Right atrium auricular region (tissue), 2 donors: ENCODE results near the gene NUDT8. TPM values are rescaled to one million over a fixed set of nuclear protein-coding genes. Genes with fewer than 3 reads are reported as not detected.

Experiments used
- DNase-seq: peaks from one replicate; pipeline ENCODE4 v3.0.0-alpha.2; 2019; ENCODE audit warnings: low spot score
- H3K27ac ChIP-seq, 2 donors: fragments of 200-600 bp; sonication (generic); 1 replicate in 1 of 2; 2 replicates in 1 of 2; pipeline ENCODE4 v1.5.1; 2016 to 2019
- H3K27me3 ChIP-seq, 2 donors: fragments of 200-600 bp; sonication (generic); one replicate each; pipeline versions ENCODE4 v1.5.1 to v1.6.0; 2017 to 2019
- H3K36me3 ChIP-seq: fragments of 200-600 bp; sonication (generic); one replicate; pipeline ENCODE4 v1.5.1; 2016
- H3K4me1 ChIP-seq, 2 donors: fragments of 200-600 bp; sonication (generic); one replicate each; pipeline versions ENCODE4 v1.5.1 to v1.6.0; 2017 to 2019
- H3K4me3 ChIP-seq, 2 donors: fragments of 200-600 bp; sonication (generic); 1 replicate in 1 of 2; 2 replicates in 1 of 2; pipeline ENCODE4 v1.5.1; 2017 to 2019; ENCODE audit warnings: mild to moderate bottlenecking in 1 of 2, moderate library complexity in 1 of 2
- H3K9me3 ChIP-seq, 2 donors: fragments of 200-600 bp; sonication (generic); one replicate each; pipeline ENCODE4 v1.5.1; 2019
- total RNA-seq, 2 donors: library from RNA; depleted of rRNA; stranded (reverse); fragments of >200 nt; gene quantifications; one replicate each; pipeline ENCODE4 v1.1.0, GENCODE V29; 2016
- TF ChIP-seq, protein P1 (sequence below), 2 donors: fragments of 200-600 bp; sonication (generic); IDR thresholded peaks; one replicate each; pipeline ENCODE4 v1.5.1; 2019; ENCODE audit warnings: antibody characterized with exemption in 2 of 2

Gene NUDT8
- total RNA-seq, 2 donors from 2014 or later, result 29.8 to 78.6 TPM

DNA sequence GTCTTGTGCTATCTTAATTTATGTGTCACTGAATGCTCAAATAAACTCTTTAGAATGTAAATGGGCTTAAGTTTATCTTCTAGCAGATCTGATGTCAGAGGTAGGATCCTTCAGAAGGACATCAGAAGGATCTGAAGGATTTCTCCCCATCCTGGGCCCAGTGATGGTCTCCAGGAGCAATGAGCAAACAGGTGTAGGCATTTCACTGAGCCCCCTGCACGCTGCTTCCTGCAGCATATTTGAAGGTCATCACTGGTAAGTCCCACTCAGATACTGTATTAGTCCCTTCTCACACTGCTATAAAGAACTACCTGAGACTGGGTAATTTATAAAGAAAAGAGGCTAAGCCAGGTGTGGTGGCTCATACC lies 41.6 kb downstream of the NUDT8 start:
- TF ChIP-seq, protein P1, sequence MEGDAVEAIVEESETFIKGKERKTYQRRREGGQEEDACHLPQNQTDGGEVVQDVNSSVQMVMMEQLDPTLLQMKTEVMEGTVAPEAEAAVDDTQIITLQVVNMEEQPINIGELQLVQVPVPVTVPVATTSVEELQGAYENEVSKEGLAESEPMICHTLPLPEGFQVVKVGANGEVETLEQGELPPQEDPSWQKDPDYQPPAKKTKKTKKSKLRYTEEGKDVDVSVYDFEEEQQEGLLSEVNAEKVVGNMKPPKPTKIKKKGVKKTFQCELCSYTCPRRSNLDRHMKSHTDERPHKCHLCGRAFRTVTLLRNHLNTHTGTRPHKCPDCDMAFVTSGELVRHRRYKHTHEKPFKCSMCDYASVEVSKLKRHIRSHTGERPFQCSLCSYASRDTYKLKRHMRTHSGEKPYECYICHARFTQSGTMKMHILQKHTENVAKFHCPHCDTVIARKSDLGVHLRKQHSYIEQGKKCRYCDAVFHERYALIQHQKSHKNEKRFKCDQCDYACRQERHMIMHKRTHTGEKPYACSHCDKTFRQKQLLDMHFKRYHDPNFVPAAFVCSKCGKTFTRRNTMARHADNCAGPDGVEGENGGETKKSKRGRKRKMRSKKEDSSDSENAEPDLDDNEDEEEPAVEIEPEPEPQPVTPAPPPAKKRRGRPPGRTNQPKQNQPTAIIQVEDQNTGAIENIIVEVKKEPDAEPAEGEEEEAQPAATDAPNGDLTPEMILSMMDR (IDR thresholded peaks at IDR 0.05), result no peak
- Histone ChIP-seq H3K4me1 (peaks cover 0 to 13% of the 10 kb centered on the region in 2 donors), H3K36me3 (peaks cover 33% of the 10 kb centered on the region), H3K27ac (no peak overlapping the region), H3K4me3 (no peak overlapping the region), H3K9me3 (no peaks in the 10 kb centered on the region), H3K27me3 (no peaks in the 10 kb centered on the region)
- no peak for DNase-seq

DNA sequence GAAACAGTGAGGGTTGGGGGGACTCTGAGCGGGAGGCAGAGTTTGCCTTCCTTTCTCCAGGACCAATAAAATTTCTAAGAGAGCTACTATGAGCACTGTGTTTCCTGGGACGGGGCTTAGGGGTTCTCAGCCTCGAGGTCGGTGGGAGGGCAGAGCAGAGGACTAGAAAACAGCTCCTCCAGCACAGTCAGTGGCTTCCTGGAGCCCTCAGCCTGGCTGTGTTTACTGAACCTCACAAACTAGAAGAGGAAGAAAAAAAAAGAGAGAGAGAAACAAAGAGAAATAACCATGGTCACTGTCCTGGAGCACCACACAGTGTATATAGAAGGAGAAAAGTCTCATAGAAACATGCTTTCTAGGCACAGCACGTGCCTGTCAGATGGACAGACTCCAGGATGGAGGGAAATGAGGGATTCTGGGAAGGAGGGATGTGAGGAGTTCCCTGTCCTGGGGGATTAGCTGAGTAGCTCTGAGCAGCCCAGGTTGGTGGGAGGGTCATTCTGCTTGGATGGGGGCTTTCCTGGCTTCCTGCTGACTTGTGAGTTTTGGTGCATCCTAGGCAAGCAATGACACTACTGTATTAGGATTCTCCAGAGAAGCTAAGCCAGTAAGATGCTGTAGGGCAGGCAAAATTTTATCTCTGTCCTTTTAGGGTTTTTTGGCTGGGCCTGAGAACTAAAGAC lies 43.0 kb downstream of the NUDT8 start:
- DNase-seq, result no peak
- peaks cover 0 to 20% of the 10 kb centered on the region in 2 donors for H3K4me1 ChIP-seq
- no peaks in the 10 kb centered on the region for H3K27me3 ChIP-seq
- peaks cover 33% of the 10 kb centered on the region for H3K36me3 ChIP-seq
- no peak overlapping the region for H3K27ac ChIP-seq
- no peaks in the 10 kb centered on the region for H3K9me3 ChIP-seq
- no peak overlapping the region for H3K4me3 ChIP-seq
- TF ChIP-seq, protein P1 (IDR thresholded peaks at IDR 0.05), result no peak

GRCh38 chr11:67585911-67586310 lies 43.8 kb downstream of the NUDT8 start:
- TF ChIP-seq, protein P1 (IDR thresholded peaks at IDR 0.05), result no peak
- Histone ChIP-seq H3K4me1 (peaks cover 0 to 20% of the 10 kb centered on the region in 2 donors), H3K4me3 (no peak overlapping the region), H3K27ac (no peak overlapping the region), H3K36me3 (peaks cover 33% of the 10 kb centered on the region), H3K9me3 (no peaks in the 10 kb centered on the region), H3K27me3 (no peaks in the 10 kb centered on the region)
- DNase-seq, result no peak

DNA sequence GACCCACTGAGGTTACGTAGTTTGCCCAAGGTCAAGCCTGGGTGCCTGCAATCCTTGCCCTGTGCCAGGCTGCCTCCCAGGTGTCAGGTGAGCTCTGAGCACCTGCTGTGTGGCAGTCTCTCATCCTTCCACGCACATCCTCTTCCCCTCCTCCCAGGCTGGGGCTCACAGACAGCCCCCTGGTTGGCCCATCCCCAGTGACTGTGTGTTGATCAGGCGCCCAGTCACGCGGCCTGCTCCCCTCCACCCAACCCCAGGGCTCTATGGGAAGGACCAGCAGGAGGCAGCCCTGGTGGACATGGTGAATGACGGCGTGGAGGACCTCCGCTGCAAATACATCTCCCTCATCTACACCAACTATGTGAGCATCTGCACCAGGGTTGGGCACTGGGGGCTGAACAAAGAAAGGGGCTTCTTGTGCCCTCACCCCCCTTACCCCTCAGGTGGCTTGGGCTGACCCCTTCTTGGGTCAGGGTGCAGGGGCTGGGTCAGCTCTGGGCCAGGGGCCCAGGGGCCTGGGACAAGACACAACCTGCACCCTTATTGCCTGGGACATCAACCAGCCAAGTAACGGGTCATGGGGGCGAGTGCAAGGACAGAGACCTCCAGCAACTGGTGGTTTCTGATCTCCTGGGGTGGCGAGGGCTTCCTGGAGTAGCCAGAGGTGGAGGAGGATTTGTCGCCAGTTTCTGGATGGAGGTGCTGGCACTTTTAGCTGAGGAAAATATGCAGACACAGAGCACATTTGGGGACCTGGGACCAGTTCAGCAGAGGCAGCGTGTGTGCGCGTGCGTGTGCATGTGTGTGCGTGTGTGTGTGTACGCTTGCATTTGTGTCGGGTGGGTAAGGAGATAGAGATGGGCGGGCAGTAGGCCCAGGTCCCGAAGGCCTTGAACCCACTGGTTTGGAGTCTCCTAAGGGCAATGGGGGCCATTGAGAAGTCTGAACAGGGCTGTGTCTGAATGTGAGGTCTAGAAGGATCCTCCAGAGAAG lies 44.6 kb downstream of the NUDT8 start:
- TF ChIP-seq, protein P1 (IDR thresholded peaks at IDR 0.05), result no peak
- no peaks in the 10 kb centered on the region for H3K9me3 ChIP-seq
- H3K4me1 ChIP-seq, result peaks cover 0 to 20% of the 10 kb centered on the region in 2 donors

DNA sequence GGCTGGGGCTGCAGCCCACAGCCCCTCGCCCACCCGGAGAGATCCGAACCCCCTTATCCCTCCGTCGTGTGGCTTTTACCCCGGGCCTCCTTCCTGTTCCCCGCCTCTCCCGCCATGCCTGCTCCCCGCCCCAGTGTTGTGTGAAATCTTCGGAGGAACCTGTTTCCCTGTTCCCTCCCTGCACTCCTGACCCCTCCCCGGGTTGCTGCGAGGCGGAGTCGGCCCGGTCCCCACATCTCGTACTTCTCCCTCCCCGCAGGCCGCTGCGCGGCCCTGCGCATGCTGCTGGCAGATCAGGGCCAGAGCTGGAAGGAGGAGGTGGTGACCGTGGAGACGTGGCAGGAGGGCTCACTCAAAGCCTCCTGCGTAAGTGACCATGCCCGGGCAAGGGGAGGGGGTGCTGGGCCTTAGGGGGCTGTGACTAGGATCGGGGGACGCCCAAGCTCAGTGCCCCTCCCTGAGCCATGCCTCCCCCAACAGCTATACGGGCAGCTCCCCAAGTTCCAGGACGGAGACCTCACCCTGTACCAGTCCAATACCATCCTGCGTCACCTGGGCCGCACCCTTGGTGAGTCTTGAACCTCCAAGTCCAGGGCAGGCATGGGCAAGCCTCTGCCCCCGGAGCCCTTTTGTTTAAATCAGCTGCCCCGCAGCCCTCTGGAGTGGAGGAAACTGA lies 45.4 kb downstream of the NUDT8 start:
- peak; percentile 78 for DNase-seq
- Histone ChIP-seq H3K27ac (peak overlapping the region; percentile 98 to 99), H3K4me1 (peaks cover 0 to 20% of the 10 kb centered on the region in 2 donors), H3K9me3 (no peaks in the 10 kb centered on the region), H3K27me3 (no peaks in the 10 kb centered on the region), H3K36me3 (peaks cover 32% of the 10 kb centered on the region), H3K4me3 (peak overlapping the region; percentile 86 to 89)
- TF ChIP-seq, protein P1 (IDR thresholded peaks at IDR 0.05), result no peak

More for the DNA sequence above, 44.6 kb downstream of the NUDT8 start:
- Histone ChIP-seq H3K36me3 (peaks cover 33% of the 10 kb centered on the region), H3K4me3 (peak overlapping the region; percentile 86 to 89), H3K27me3 (no peaks in the 10 kb centered on the region), H3K27ac (peak overlapping the region; percentile 98 to 99)
- DNase-seq, result no peak
